H1 (cell line): Measurements from ENCODE around the gene OR10V1. TPM values are rescaled to one million over a fixed set of nuclear protein-coding genes. Genes with fewer than 3 reads are reported as not detected.

Experiments
- CTCF ChIA-PET: fragments of 300-600 bp; sonication (Branson Sonifier 250); formaldehyde crosslinking; loops from one replicate; lab custom pipeline; 2021; ENCODE audit not compliant: partially characterized antibody; lab: Charles Lee
- POLR2A ChIA-PET: fragments of 300-600 bp; sonication (Branson Sonifier 250); formaldehyde crosslinking; loops from one replicate; lab custom pipeline; 2021; ENCODE audit warnings: inconsistent platforms; ENCODE audit not compliant: partially characterized antibody; lab: Charles Lee
- DNase-seq, 2 experiments: peaks; one replicate each; pipeline versions ENCODE4 v3.0.0 to v3.0.0-alpha.2; 2010 to 2022; ENCODE audit warnings: low spot score in 2 of 2, low read depth in 1 of 2, mixed read lengths in 1 of 2
- FAIRE-seq: peaks from 2 replicates; lab custom pipeline; 2011; peaks lifted over from hg19 to GRCh38; lab: Jason Lieb, UNC
- H2AFZ ChIP-seq: 2 replicates; pipeline ENCODE4 v1.8.1; 2012; ENCODE audit warnings: low read length, inconsistent platforms
- H2AK5ac ChIP-seq: 2 replicates; pipeline ENCODE4 v1.6.1; 2013; ENCODE audit warnings: low read depth, low read length
- H2BK120ac ChIP-seq: replicated peaks from 2 replicates; pipeline ENCODE3; 2013; ENCODE audit warnings: low read depth, low read length, inconsistent platforms
- H2BK12ac ChIP-seq: 2 replicates; pipeline ENCODE4 v1.6.1; 2013; ENCODE audit warnings: low read depth, low read length
- H2BK15ac ChIP-seq: 2 replicates; pipeline ENCODE4 v1.6.1; 2013; ENCODE audit warnings: low read length
- H2BK20ac ChIP-seq: 2 replicates; pipeline ENCODE4 v1.6.1; 2013; ENCODE audit warnings: low read length
- H2BK5ac ChIP-seq: 2 replicates; pipeline ENCODE4 v1.6.1; 2013; ENCODE audit warnings: low read depth, low read length
- H3K14ac ChIP-seq: 2 replicates; pipeline ENCODE4 v1.6.1; 2013; ENCODE audit warnings: inconsistent platforms; ENCODE audit not compliant: insufficient read length
- H3K18ac ChIP-seq: 2 replicates; pipeline ENCODE4 v1.6.1; 2013; ENCODE audit warnings: low read length; ENCODE audit errors: extremely low read depth
- H3K23ac ChIP-seq: 2 replicates; pipeline ENCODE4 v1.6.1; 2013; ENCODE audit warnings: inconsistent platforms; ENCODE audit not compliant: insufficient read length
- H3K23me2 ChIP-seq: 2 replicates; pipeline ENCODE4 v1.6.1; 2013; ENCODE audit warnings: low read depth, low read length
- H3K27ac ChIP-seq: 2 replicates; pipeline ENCODE4 v1.6.1; 2011; ENCODE audit warnings: low read depth, low read length, inconsistent platforms
- H3K27me3 ChIP-seq, 4 experiments: replicated peaks in 1 of 4; 1 replicate in 1 of 4; 2 replicates in 3 of 4; pipeline versions ENCODE4 v1.6.1 to v1.8.1; 2011 to 2013; ENCODE audit warnings: low read length in 3 of 4, mild to moderate bottlenecking in 3 of 4, inconsistent platforms in 2 of 4, mixed read lengths in 2 of 4, moderate library complexity in 1 of 4; ENCODE audit not compliant: control insufficient read depth in 3 of 4, insufficient read depth in 3 of 4; ENCODE audit errors: extremely low read depth in 1 of 4
- H3K36me3 ChIP-seq, 4 experiments: 2 replicates each; pipeline versions ENCODE4 v1.6.1 to v1.8.1; 2011 to 2013; ENCODE audit warnings: mild to moderate bottlenecking in 4 of 4, low read length in 3 of 4, moderate library complexity in 2 of 4, control low read depth in 1 of 4, inconsistent platforms in 1 of 4; ENCODE audit not compliant: insufficient read depth in 4 of 4, control insufficient read depth in 2 of 4
- H3K4ac ChIP-seq: replicated peaks from 2 replicates; pipeline ENCODE3; 2013; ENCODE audit warnings: low read length, low read depth, mixed read lengths, inconsistent platforms; ENCODE audit not compliant: insufficient read length
- H3K4me1 ChIP-seq, 4 experiments: replicated peaks in 1 of 4; 1 replicate in 1 of 4; 2 replicates in 3 of 4; pipeline versions ENCODE4 v1.6.1 to v1.8.1; 2011 to 2013; ENCODE audit warnings: low read length in 3 of 4, inconsistent platforms in 2 of 4, mixed read lengths in 1 of 4; ENCODE audit not compliant: insufficient read depth in 4 of 4, control insufficient read depth in 3 of 4
- H3K4me2 ChIP-seq, 2 experiments: 2 replicates each; pipeline versions ENCODE4 v1.6.1 to v1.8.1; 2011 to 2013; ENCODE audit warnings: low read depth in 2 of 2, low read length in 2 of 2, control low read depth in 1 of 2, inconsistent platforms in 1 of 2, mild to moderate bottlenecking in 1 of 2; ENCODE audit not compliant: insufficient read depth in 1 of 2
- H3K4me3 ChIP-seq, 4 experiments: fragments of 200-600, 300-600 bp in 1 of 4; sonication (generic), shearing (Covaris generic), sonication (Bioruptor Twin) in 1 of 4; 2 replicates each; pipeline versions ENCODE4 v1.5.1 to v1.8.1; 2011 to 2016; ENCODE audit warnings: low read length in 4 of 4, low read depth in 3 of 4, control low read depth in 2 of 4, inconsistent platforms in 2 of 4, mild to moderate bottlenecking in 2 of 4, mixed read lengths in 1 of 4, moderate library complexity in 1 of 4; ENCODE audit not compliant: insufficient read depth in 2 of 4; ENCODE audit errors: extremely low read depth in 1 of 4
- H3K56ac ChIP-seq: replicated peaks from 2 replicates; pipeline ENCODE3; 2013; ENCODE audit warnings: low read depth, mild to moderate bottlenecking, mixed read lengths, low read length, inconsistent platforms; ENCODE audit not compliant: insufficient read length
- H3K79me1 ChIP-seq: 2 replicates; pipeline ENCODE4 v1.6.1; 2013; ENCODE audit warnings: low read depth, low read length, control low read depth
- H3K79me2 ChIP-seq, 2 experiments: 2 replicates each; pipeline versions ENCODE4 v1.6.1 to v1.8.1; 2012 to 2013; ENCODE audit warnings: low read length in 2 of 2, mild to moderate bottlenecking in 2 of 2, inconsistent platforms in 1 of 2; ENCODE audit not compliant: insufficient read depth in 2 of 2, control insufficient read depth in 1 of 2
- H3K9ac ChIP-seq, 4 experiments: replicated peaks in 1 of 4; 1 replicate in 1 of 4; 2 replicates in 3 of 4; pipeline versions ENCODE4 v1.6.1 to v1.8.1; 2011 to 2013; ENCODE audit warnings: low read depth in 3 of 4, low read length in 3 of 4, control low read depth in 2 of 4, mild to moderate bottlenecking in 2 of 4, moderate library complexity in 2 of 4, inconsistent platforms in 1 of 4; ENCODE audit errors: extremely low read depth in 1 of 4
- H3K9me3 ChIP-seq, 2 experiments: 2 replicates each; pipeline versions ENCODE4 v1.6.1 to v1.8.1; 2012 to 2013; ENCODE audit warnings: mild to moderate bottlenecking in 2 of 2, moderate library complexity in 2 of 2, control low read depth in 1 of 2, inconsistent platforms in 1 of 2, low read depth in 1 of 2, low read length in 1 of 2, mixed read lengths in 1 of 2; ENCODE audit not compliant: insufficient read depth in 2 of 2
- H4K20me1 ChIP-seq, 2 experiments: replicated peaks in 1 of 2; 2 replicates each; pipeline versions ENCODE3 to v1.8.1; 2011 to 2013; ENCODE audit warnings: inconsistent platforms in 2 of 2, low read length in 2 of 2, mild to moderate bottlenecking in 1 of 2; ENCODE audit not compliant: insufficient read depth in 2 of 2, control insufficient read depth in 1 of 2
- H4K5ac ChIP-seq: 2 replicates; pipeline ENCODE4 v1.6.1; 2013; ENCODE audit warnings: low read length, low read depth, mixed read lengths, inconsistent platforms; ENCODE audit not compliant: insufficient read length
- H4K8ac ChIP-seq: 2 replicates; pipeline ENCODE4 v1.8.0; 2013; ENCODE audit warnings: mild to moderate bottlenecking, moderate library complexity, low read length, inconsistent platforms; ENCODE audit not compliant: insufficient read depth; ENCODE audit errors: extremely low read depth
- H4K91ac ChIP-seq: replicated peaks from 2 replicates; pipeline ENCODE3; 2013; ENCODE audit warnings: low read length, mixed read lengths, inconsistent platforms; ENCODE audit not compliant: insufficient read length
- ASH2L ChIP-seq: fragments of 200-600, 300-600 bp; sonication (generic); IDR thresholded peaks from one replicate; pipeline ENCODE4 v1.7.1; 2017; ENCODE audit warnings: low read length
- CBX5 ChIP-seq: fragments of 300-800, 300-1000 bp; sonication (generic); IDR thresholded peaks from 2 replicates; pipeline ENCODE4 v1.7.1; 2016; ENCODE audit warnings: antibody characterized with exemption, low read length, low read depth
- CBX8 ChIP-seq: fragments of 300-800, 300-1000 bp; sonication (generic); IDR thresholded peaks from 2 replicates; pipeline ENCODE4 v1.7.1; 2016; ENCODE audit warnings: low read depth, low read length, borderline replicate concordance
- CHD1 ChIP-seq: IDR thresholded peaks from 2 replicates; pipeline ENCODE4 v1.6.1; 2012; ENCODE audit warnings: low read depth, low read length, improper control_type of control experiment
- EZH2 ChIP-seq: fragments of 200-600 bp; sonication (generic); IDR thresholded peaks from 2 replicates; pipeline ENCODE4 v1.7.1; 2012; ENCODE audit warnings: low read depth, mild to moderate bottlenecking, moderate library complexity, low read length, inconsistent platforms; ENCODE audit not compliant: severe bottlenecking
- FOSL1 ChIP-seq: IDR thresholded peaks from 2 replicates; pipeline ENCODE4 v1.6.1; 2011; ENCODE audit warnings: mild to moderate bottlenecking, low read depth, low read length, moderate library complexity; ENCODE audit not compliant: insufficient read depth
- HDAC2 ChIP-seq, 2 experiments: fragments of 300-600 bp in 1 of 2; sonication (generic) in 1 of 2; IDR thresholded peaks; 2 replicates each; pipeline ENCODE4 v1.6.1; 2011 to 2012; ENCODE audit warnings: low read depth in 2 of 2, low read length in 2 of 2, mild to moderate bottlenecking in 2 of 2, moderate library complexity in 2 of 2, borderline replicate concordance in 1 of 2, inconsistent platforms in 1 of 2
- MAX ChIP-seq: IDR thresholded peaks from 2 replicates; pipeline ENCODE4 v1.6.1; 2012; ENCODE audit warnings: inconsistent platforms
- NRF1 ChIP-seq: IDR thresholded peaks from 2 replicates; pipeline ENCODE4 v1.6.1; 2011; ENCODE audit warnings: mild to moderate bottlenecking, low read depth, low read length, improper control_type of control experiment
- RNF2 ChIP-seq: fragments of 200-900, 300-1000 bp; sonication (generic); IDR thresholded peaks from 2 replicates; pipeline ENCODE4 v1.7.1; 2016; ENCODE audit warnings: borderline replicate concordance, low read depth, mild to moderate bottlenecking, antibody characterized with exemption, low read length; ENCODE audit not compliant: poor library complexity, severe bottlenecking; ENCODE audit errors: missing control alignments
- SUZ12 ChIP-seq: fragments of 200-600 bp; sonication (generic); IDR thresholded peaks from 2 replicates; pipeline ENCODE4 v1.6.1; 2012; ENCODE audit warnings: mild to moderate bottlenecking, inconsistent platforms, low read length, moderate library complexity, mixed read lengths
- TAF1 ChIP-seq: IDR thresholded peaks from 2 replicates; pipeline ENCODE4 v1.6.1; 2011; ENCODE audit warnings: mild to moderate bottlenecking, low read depth, low read length
- TCF12 ChIP-seq: IDR thresholded peaks from 2 replicates; pipeline ENCODE4 v1.6.1; 2011; ENCODE audit warnings: low read depth, mild to moderate bottlenecking, low read length
- WGBS, 2 experiments: shearing (Covaris generic) in 1 of 2; methylation state at CpG; one replicate each; pipeline versions ENCODE4 v1.1.6 to v1.1.7; 2013 to 2015; ENCODE audit warnings: low lambda C conversion rate in 2 of 2, mixed read lengths in 2 of 2, inconsistent platforms in 1 of 2, low coverage in 1 of 2, missing lambda C conversion rate in 1 of 2; ENCODE audit not compliant: insufficient replicate concordance in 2 of 2, insufficient coverage in 1 of 2, insufficient read length in 1 of 2; ENCODE audit errors: extremely low coverage in 1 of 2, missing lambda C conversion rate in 1 of 2; 5-methylcytosine and 5-hydroxymethylcytosine counted together
- polyA plus RNA-seq, 7 experiments: library from polyadenylated mRNA; depleted of rRNA in 3 of 7; stranded (reverse) in 5 of 7; unstranded in 2 of 7; fragments of >200 nt in 5 of 7; fragments of 200-250 nt in 2 of 7; gene quantifications; 1 replicate in 5 of 7; 2 replicates in 1 of 7; 4 replicates in 1 of 7; pipeline versions ENCODE4 v1.2.1 to v1.2.3, GENCODE V29; 2011 to 2013; ENCODE audit warnings: missing spikeins in 2 of 7, mixed read lengths in 2 of 7
- total RNA-seq: library from RNA; stranded (reverse); fragmentation: NEBNext Ultra II Directional; extraction: Animal tissue kit (Norgen Biotek cat#: 25700); gene quantifications from 2 replicates; pipeline ENCODE4 v1.2.1, GENCODE V29; 2021

The OR10V1 gene
- total and polyA plus RNA-seq, 2 of the 8 experiments (the other 6 are each of a cell fraction or from before 2014, with no cell fraction given) = not detected

GRCh38 chr11:59691156-59691555, 22.5 kb downstream of the OR10V1 start:
- Histone ChIP-seq H3K36me3 (no peaks in the 10 kb centered on the region), H3K79me1 (no peaks in the 10 kb centered on the region), H3K4me2 (no peak overlapping the region), H2BK12ac (no peak overlapping the region), H3K23me2 (no peaks in the 10 kb centered on the region; the same call in 1 of the 2 replicates), H3K56ac (no peak overlapping the region), H3K14ac (no peak overlapping the region), H2BK20ac (no peak overlapping the region), H3K18ac (no peak overlapping the region), H2BK120ac (no peak overlapping the region), H3K4me1 (no peaks in the 10 kb centered on the region), H3K23ac (no peak overlapping the region), H4K91ac (no peak overlapping the region), H3K79me2 (no peaks in the 10 kb centered on the region), H3K27me3 (no peaks in the 10 kb centered on the region), H3K4ac (no peak overlapping the region), H4K5ac (no peak overlapping the region), H2BK15ac (no peak overlapping the region), H3K9me3 (peaks cover 0 to 4% of the 10 kb centered on the region in 2 experiments; a peak in 1 of 4 replicates), H2AFZ (no peak overlapping the region), H3K27ac (no peak overlapping the region), H2AK5ac (no peak overlapping the region), H4K8ac (no peak overlapping the region), H3K4me3 (no peak overlapping the region), H4K20me1 (no peaks in the 10 kb centered on the region), H3K9ac (no peak overlapping the region), H2BK5ac (no peak overlapping the region)
- WGBS, 2 experiments = 84% methylated on average over 2 of the region's 2 CpGs; no CpG with 5 or more reads in 1 of the 2 experiments
- DNase-seq (no peak), FAIRE-seq (no peak)
- ChIA-PET POLR2A (no interaction called here), CTCF (interaction anchor here (1.9 kb wide), 1 partner anchor 11 kb away, joined by 11 read pairs; no protein-coding TSS in a partner anchor)
- TF ChIP-seq CBX8 (no peak), EZH2 (no peak), NRF1 (no peak), FOSL1 (no peak), CBX5 (no peak), SUZ12 (no peak), HDAC2 (IDR thresholded peaks at IDR 0.05; ENCODE audit: borderline replicate concordance in 1 of 2, low read depth in 2 of 2, low read length in 2 of 2) (no peak), ASH2L (no peak), TAF1 (no peak), CHD1 (no peak), TCF12 (no peak), MAX (no peak), RNF2 (no peak)
